ENCODE results near the gene KCNQ4. TPM values are rescaled to one million over a fixed set of nuclear protein-coding genes. Genes with fewer than 3 reads are reported as not detected.

Gene KCNQ4
- total RNA-seq, 1 experiment from 2014 or later: 1.6 TPM

DNA sequence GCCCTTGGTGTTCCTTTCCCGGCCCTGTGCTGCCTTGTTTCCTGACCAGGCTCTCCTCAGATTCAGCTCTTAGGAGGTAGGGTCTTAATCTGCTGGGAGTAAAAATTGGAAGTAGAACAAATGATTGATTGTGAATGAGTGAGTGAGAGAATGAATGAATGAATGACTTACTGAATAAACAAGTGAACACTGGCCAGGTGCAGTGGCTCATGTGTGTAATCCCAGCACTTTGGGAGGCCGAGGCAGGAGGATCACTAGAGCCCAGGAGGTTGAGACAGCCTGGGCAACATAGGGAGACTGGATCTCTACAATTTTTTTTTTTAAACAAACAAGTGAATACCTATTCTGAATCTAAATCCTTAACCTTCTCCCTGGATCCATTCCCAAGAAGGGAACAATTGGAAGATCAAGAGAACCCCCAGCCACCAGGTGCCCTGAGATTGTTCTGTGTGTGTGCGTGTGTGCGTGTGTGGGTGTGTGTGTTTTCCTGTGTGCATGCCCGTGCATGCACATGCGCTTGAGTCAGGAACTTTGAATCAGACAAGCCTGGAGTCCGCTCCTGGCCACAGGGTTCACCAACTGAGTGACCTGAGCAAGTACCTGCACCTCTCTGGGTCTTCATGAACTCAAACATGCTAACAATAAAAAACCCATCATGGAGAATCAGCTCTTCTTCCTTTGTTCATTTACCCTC lies 102.9 kb downstream of the KCNQ4 start:
- H3K9me3 Mint-ChIP-seq (ENCODE audit: unreplicated experiment): no peaks in the 10 kb centered on the region
- CTCF ChIA-PET: interaction anchor here (0.6 kb wide), 1 partner anchor 256 kb away, joined by 3 read pairs; no protein-coding TSS in a partner anchor
- DNase-seq: no peak
- intact Hi-C loops (cut with micrococcal nuclease; ENCODE audit: unreplicated experiment): no loop called here
- no peaks in the 10 kb centered on the region for H3K4me1 Mint-ChIP-seq (ENCODE audit: low read depth, unreplicated experiment)
- no peaks in the 10 kb centered on the region for H3K27me3 Mint-ChIP-seq (ENCODE audit: insufficient read depth, unreplicated experiment)
- no peaks in the 10 kb centered on the region for H3K4me1 ChIP-seq
- H3K27ac Mint-ChIP-seq (ENCODE audit: unreplicated experiment): no peak overlapping the region
- no TSS peak for BruUV-seq (replicated peaks)
- no peak overlapping the region for H3K4me3 ChIP-seq (ENCODE audit: low read depth, low read length)
- TF ChIP-seq, protein P1, sequence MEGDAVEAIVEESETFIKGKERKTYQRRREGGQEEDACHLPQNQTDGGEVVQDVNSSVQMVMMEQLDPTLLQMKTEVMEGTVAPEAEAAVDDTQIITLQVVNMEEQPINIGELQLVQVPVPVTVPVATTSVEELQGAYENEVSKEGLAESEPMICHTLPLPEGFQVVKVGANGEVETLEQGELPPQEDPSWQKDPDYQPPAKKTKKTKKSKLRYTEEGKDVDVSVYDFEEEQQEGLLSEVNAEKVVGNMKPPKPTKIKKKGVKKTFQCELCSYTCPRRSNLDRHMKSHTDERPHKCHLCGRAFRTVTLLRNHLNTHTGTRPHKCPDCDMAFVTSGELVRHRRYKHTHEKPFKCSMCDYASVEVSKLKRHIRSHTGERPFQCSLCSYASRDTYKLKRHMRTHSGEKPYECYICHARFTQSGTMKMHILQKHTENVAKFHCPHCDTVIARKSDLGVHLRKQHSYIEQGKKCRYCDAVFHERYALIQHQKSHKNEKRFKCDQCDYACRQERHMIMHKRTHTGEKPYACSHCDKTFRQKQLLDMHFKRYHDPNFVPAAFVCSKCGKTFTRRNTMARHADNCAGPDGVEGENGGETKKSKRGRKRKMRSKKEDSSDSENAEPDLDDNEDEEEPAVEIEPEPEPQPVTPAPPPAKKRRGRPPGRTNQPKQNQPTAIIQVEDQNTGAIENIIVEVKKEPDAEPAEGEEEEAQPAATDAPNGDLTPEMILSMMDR (IDR thresholded peaks at IDR 0.05; ENCODE audit: insufficient read depth in 1 of 2, low read depth in 1 of 2, low read length in 1 of 2, severe bottlenecking in 1 of 2, unreplicated experiment in 1 of 2): no peak
- POLR2A ChIA-PET: no interaction called here
- no peaks in the 10 kb centered on the region for H3K9me3 ChIP-seq
- peaks cover 4% of the 10 kb centered on the region for H3K36me3 Mint-ChIP-seq (ENCODE audit: insufficient read depth, unreplicated experiment)
- H3K36me3 ChIP-seq (ENCODE audit: control insufficient read depth, insufficient read depth, low read length): no peaks in the 10 kb centered on the region
- no peak overlapping the region for H3K4me3 Mint-ChIP-seq (ENCODE audit: unreplicated experiment)
- no peaks in the 10 kb centered on the region for H3K27me3 ChIP-seq (replicated peaks; ENCODE audit: control insufficient read depth, insufficient read depth, low read length)

DNA sequence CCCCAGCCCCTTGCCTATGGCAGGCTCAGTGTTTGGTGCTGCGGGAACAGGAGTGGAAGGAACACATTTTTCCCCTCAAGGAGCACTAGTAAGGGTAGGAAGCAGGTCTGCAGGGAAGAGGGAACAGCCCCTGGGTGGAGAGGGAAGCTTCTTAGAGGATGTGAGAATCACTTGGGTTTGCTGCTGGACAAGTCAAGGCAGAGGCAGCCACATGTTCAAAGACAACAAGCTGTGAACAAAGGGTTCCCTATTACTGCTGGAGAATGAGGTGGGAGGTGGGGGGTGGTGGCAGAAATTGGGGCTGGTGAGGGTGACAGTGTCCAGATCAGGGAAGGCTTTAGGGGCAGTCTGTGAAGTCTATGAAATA lies 103.4 kb downstream of the KCNQ4 start:
- Mint-ChIP-seq H3K27ac (ENCODE audit: unreplicated experiment) (no peak overlapping the region), H3K36me3 (ENCODE audit: insufficient read depth, unreplicated experiment) (peaks cover 4% of the 10 kb centered on the region), H3K27me3 (ENCODE audit: insufficient read depth, unreplicated experiment) (no peaks in the 10 kb centered on the region), H3K4me1 (ENCODE audit: low read depth, unreplicated experiment) (no peaks in the 10 kb centered on the region), H3K4me3 (ENCODE audit: unreplicated experiment) (no peak overlapping the region), H3K9me3 (ENCODE audit: unreplicated experiment) (no peaks in the 10 kb centered on the region)
- no peaks in the 10 kb centered on the region for H3K9me3 ChIP-seq
- TF ChIP-seq, protein P1 (IDR thresholded peaks at IDR 0.05; ENCODE audit: insufficient read depth in 1 of 2, low read depth in 1 of 2, low read length in 1 of 2, severe bottlenecking in 1 of 2, unreplicated experiment in 1 of 2): no peak
- CTCF ChIA-PET: interaction anchor here (0.6 kb wide), 1 partner anchor 257 kb away, joined by 3 read pairs; no protein-coding TSS in a partner anchor
- intact Hi-C loops (cut with micrococcal nuclease; ENCODE audit: unreplicated experiment): no loop called here
- no TSS peak for BruUV-seq (replicated peaks)
- no peaks in the 10 kb centered on the region for H3K27me3 ChIP-seq (replicated peaks; ENCODE audit: control insufficient read depth, insufficient read depth, low read length)
- no peaks in the 10 kb centered on the region for H3K36me3 ChIP-seq (ENCODE audit: control insufficient read depth, insufficient read depth, low read length)
- no peaks in the 10 kb centered on the region for H3K4me1 ChIP-seq
- no peak for DNase-seq
- POLR2A ChIA-PET: no interaction called here
- H3K4me3 ChIP-seq (ENCODE audit: low read depth, low read length): no peak overlapping the region

DNA sequence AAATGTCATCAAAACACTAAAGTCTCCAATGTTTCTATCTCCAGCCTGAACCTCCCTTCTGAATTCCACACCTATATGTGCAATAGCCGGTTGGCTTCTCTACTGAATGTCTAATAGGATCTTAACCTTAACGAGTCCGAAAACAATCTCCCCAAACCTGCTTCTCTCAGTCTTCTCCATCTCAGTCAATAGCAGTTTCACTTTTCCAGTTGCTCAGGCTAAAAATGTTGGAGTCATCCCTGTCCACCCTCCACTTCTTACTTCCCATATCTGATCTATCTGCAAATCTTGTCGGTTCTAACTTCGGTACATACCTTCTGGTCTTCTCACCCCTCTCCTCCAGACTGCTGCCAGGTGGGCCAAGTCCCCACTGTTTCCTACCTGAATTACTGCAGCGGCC lies 104.1 kb downstream of the KCNQ4 start:
- no peak overlapping the region for H3K4me3 ChIP-seq (ENCODE audit: low read depth, low read length)
- H3K27me3 ChIP-seq (replicated peaks; ENCODE audit: control insufficient read depth, insufficient read depth, low read length): no peaks in the 10 kb centered on the region
- DNase-seq: no peak
- TF ChIP-seq, protein P1 (IDR thresholded peaks at IDR 0.05; ENCODE audit: insufficient read depth in 1 of 2, low read depth in 1 of 2, low read length in 1 of 2, severe bottlenecking in 1 of 2, unreplicated experiment in 1 of 2): no peak
- ChIA-PET POLR2A (no interaction called here), CTCF (no interaction called here)
- H3K9me3 ChIP-seq: no peaks in the 10 kb centered on the region
- no peak overlapping the region for H3K27ac Mint-ChIP-seq (ENCODE audit: unreplicated experiment)
- peaks cover 2% of the 10 kb centered on the region for H3K9me3 Mint-ChIP-seq (ENCODE audit: unreplicated experiment)
- no peaks in the 10 kb centered on the region for H3K27me3 Mint-ChIP-seq (ENCODE audit: insufficient read depth, unreplicated experiment)
- H3K36me3 Mint-ChIP-seq (ENCODE audit: insufficient read depth, unreplicated experiment): peaks cover 4% of the 10 kb centered on the region
- H3K4me1 ChIP-seq: no peaks in the 10 kb centered on the region
- no peaks in the 10 kb centered on the region for H3K4me1 Mint-ChIP-seq (ENCODE audit: low read depth, unreplicated experiment)
- H3K4me3 Mint-ChIP-seq (ENCODE audit: unreplicated experiment): no peak overlapping the region
- H3K36me3 ChIP-seq (ENCODE audit: control insufficient read depth, insufficient read depth, low read length): no peaks in the 10 kb centered on the region
- BruUV-seq (replicated peaks): no TSS peak
- intact Hi-C loops (cut with micrococcal nuclease; ENCODE audit: unreplicated experiment): no loop called here

Small RNAs within 50 kb of the gene (microRNA-seq; reads per million reads assigned to microRNA genes)
- gene MIR30C1 (76.7 reads per million, percentile 69 among the genes with 10 or more reads in this experiment), gene MIR30E (2,119 reads per million, percentile 93 among the genes with 10 or more reads in this experiment)

Other genes starting within 250 kb of the KCNQ4 start
- 2.8 and 3.1 TPM in 2 replicates for gene RIMS3, start 118.1 kb upstream of the KCNQ4 start, total RNA-seq (2022)
- gene NFYC, start 92.1 kb upstream of the KCNQ4 start, total RNA-seq (2022): 45.5 and 61.6 TPM in 2 replicates
- 17.8 and 19.5 TPM in 2 replicates for gene CITED4, start 78.6 kb downstream of the KCNQ4 start, total RNA-seq (2022)
- gene CTPS1, start 195.9 kb downstream of the KCNQ4 start, total RNA-seq (2022): 63.1 and 63.7 TPM in 2 replicates
- gene SLFNL1, start 237.9 kb downstream of the KCNQ4 start, total RNA-seq (2022): 0.09 and 0.18 TPM in 2 replicates

All from Caco-2 (cell line).